HG03139 (cell line): ENCODE measurements around the gene STOM.
"Not testable (repeated sequence)": the region's sequence is repeated elsewhere in the genome, so short reads cannot be mapped to it uniquely, and the experiment has no call there.

Experiments
- ATAC-seq: cut with Tn5 transposase; IDR thresholded peaks from one replicate; pipeline ENCODE4 v1.9.1; 2021; ENCODE audit not compliant: unreplicated experiment

Gene STOM

GRCh38 chr9:121369595-121370265, at the start of gene STOM:
TSS of gene STOM (minus strand) at chr9:121370250. CDS start at chr9:121370187, 63 bp downstream.
- ATAC-seq = peak; percentile 40

GRCh38 chr9:121411993-121412392, 41.9 kb upstream of the STOM start:
- no peak for ATAC-seq

GRCh38 chr9:121405899-121406298, 35.8 kb upstream of the STOM start:
- no peak for ATAC-seq

GRCh38 chr9:121404906-121405305, 34.9 kb upstream of the STOM start:
- ATAC-seq = no peak

GRCh38 chr9:121399883-121400607, 30.0 kb upstream of the STOM start:
- ATAC-seq = no peak

- no peak for ATAC-seq
Measured at GRCh38 chr9:121399126-121399882, 29.3 kb upstream of the STOM start.

GRCh38 chr9:121398374-121398773, 28.3 kb upstream of the STOM start:
- no peak for ATAC-seq

- not testable (repeated sequence) for ATAC-seq
Measured at GRCh38 chr9:121397277-121397676, 27.2 kb upstream of the STOM start.

GRCh38 chr9:121395558-121395957, 25.5 kb upstream of the STOM start:
- ATAC-seq = no peak

- no peak for ATAC-seq
Measured at GRCh38 chr9:121394292-121394691, 24.2 kb upstream of the STOM start.

- no peak for ATAC-seq
Measured at GRCh38 chr9:121393318-121393717, 23.3 kb upstream of the STOM start.

- ATAC-seq = no peak
Measured at GRCh38 chr9:121390372-121390771, 20.3 kb upstream of the STOM start.

GRCh38 chr9:121388140-121388905, 18.3 kb upstream of the STOM start:
- ATAC-seq = no peak

GRCh38 chr9:121386442-121387175, 16.6 kb upstream of the STOM start:
- ATAC-seq = no peak

GRCh38 chr9:121383715-121384114, 13.7 kb upstream of the STOM start:
- ATAC-seq = no peak

- no peak for ATAC-seq
Measured at GRCh38 chr9:121380846-121381245, 10.8 kb upstream of the STOM start.

- no peak for ATAC-seq
Measured at GRCh38 chr9:121376214-121376830, 6.3 kb upstream of the STOM start.

GRCh38 chr9:121373011-121373729, 3.1 kb upstream of the STOM start:
- ATAC-seq = no peak

GRCh38 chr9:121372239-121373010, 2.4 kb upstream of the STOM start:
- ATAC-seq = no peak
